GM23248 (cell line): Measurements from ENCODE around the gene COMP. TPM values are rescaled to one million over a fixed set of nuclear protein-coding genes. Genes with fewer than 3 reads are reported as not detected.

Experiments
- DNase-seq: peaks from one replicate; pipeline ENCODE4 v3.0.0-alpha.2; 2015
- H2AFZ ChIP-seq: fragments of 200-600 bp; sonication (generic); 2 replicates; pipeline ENCODE4 v1.6.1; 2016; ENCODE audit warnings: antibody characterized with exemption
- H3F3A ChIP-seq: fragments of 200-600 bp; sonication (generic); 2 replicates; pipeline ENCODE4 v1.6.1; 2016; ENCODE audit warnings: mild to moderate bottlenecking, antibody characterized with exemption, mixed run types; ENCODE audit not compliant: insufficient read depth
- H3K27ac ChIP-seq: fragments of 200-600 bp; sonication (generic); 2 replicates; pipeline ENCODE4 v1.5.1; 2016; ENCODE audit warnings: mild to moderate bottlenecking
- H3K27me3 ChIP-seq: fragments of 200-600 bp; sonication (generic); replicated peaks from 2 replicates; pipeline ENCODE4 v1.6.1; 2016; ENCODE audit warnings: mild to moderate bottlenecking; ENCODE audit not compliant: insufficient read depth
- H3K36me3 ChIP-seq: fragments of 200-600 bp; sonication (generic); 2 replicates; pipeline ENCODE4 v1.6.1; 2016; ENCODE audit warnings: low read depth, mild to moderate bottlenecking
- H3K4me1 ChIP-seq: fragments of 200-600 bp; sonication (generic); 2 replicates; pipeline ENCODE4 v1.6.1; 2016; ENCODE audit warnings: mild to moderate bottlenecking; ENCODE audit not compliant: insufficient read depth
- H3K4me2 ChIP-seq: fragments of 200-600 bp; sonication (generic); one replicate; pipeline ENCODE4 v1.6.1; 2016; ENCODE audit warnings: mild to moderate bottlenecking; ENCODE audit not compliant: unreplicated experiment
- H3K4me3 ChIP-seq: fragments of 200-600 bp; sonication (generic); 2 replicates; pipeline ENCODE4 v1.5.1; 2016; ENCODE audit warnings: mild to moderate bottlenecking
- H3K79me2 ChIP-seq: fragments of 200-600 bp; sonication (generic); 2 replicates; pipeline ENCODE4 v1.6.1; 2016; ENCODE audit warnings: mild to moderate bottlenecking; ENCODE audit not compliant: insufficient read depth
- H3K9ac ChIP-seq: fragments of 200-600 bp; sonication (generic); 2 replicates; pipeline ENCODE4 v1.6.1; 2016; ENCODE audit warnings: mild to moderate bottlenecking
- H3K9me2 ChIP-seq: fragments of 200-600 bp; sonication (generic); 2 replicates; pipeline ENCODE4 v1.6.1; 2016; ENCODE audit warnings: mixed run types, mild to moderate bottlenecking, moderate library complexity; ENCODE audit not compliant: insufficient read depth
- H3K9me3 ChIP-seq: fragments of 200-600 bp; sonication (generic); one replicate; pipeline ENCODE4 v1.6.1; 2017; ENCODE audit warnings: low read depth
- H4K20me1 ChIP-seq: fragments of 200-600 bp; sonication (generic); 2 replicates; pipeline ENCODE4 v1.6.0; 2016; ENCODE audit not compliant: insufficient read depth
- EZH2 ChIP-seq: fragments of 200-600 bp; sonication (generic); IDR thresholded peaks from 2 replicates; pipeline ENCODE4 v1.6.1; 2018; ENCODE audit warnings: antibody characterized with exemption, mild to moderate bottlenecking; ENCODE audit not compliant: insufficient read depth, poor library complexity, severe bottlenecking
- EZH2phosphoT487 ChIP-seq: fragments of 200-600 bp; sonication (generic); IDR thresholded peaks from 2 replicates; pipeline ENCODE4 v1.6.1; 2018; ENCODE audit warnings: antibody characterized with exemption, moderate library complexity, mild to moderate bottlenecking, low read depth; ENCODE audit not compliant: insufficient read depth
- WGBS, 2 experiments: methylation state at CpG; one replicate each; pipeline ENCODE4 v1.1.6; 2015 to 2017; ENCODE audit warnings: low lambda C conversion rate in 2 of 2, low coverage in 1 of 2; ENCODE audit errors: missing lambda C conversion rate in 2 of 2; 5-methylcytosine and 5-hydroxymethylcytosine counted together
- in situ Hi-C: fragments of 300-500 bp; cut with MboI; formaldehyde crosslinking; loops from 2 replicates; pipeline ENCODE4 v1.15.0; 2020
- polyA plus RNA-seq: library from polyadenylated mRNA; unstranded; fragments of >200 nt; fragmentation: Nextera tagmentation; extraction: Ambion mirVana; gene quantifications from 2 replicates; pipeline ENCODE4 v1.2.1, GENCODE V29; 2016
- total RNA-seq: library from RNA; depleted of rRNA; stranded (reverse); fragments of >200 nt; shearing (Covaris generic); gene quantifications from 2 replicates; pipeline ENCODE4 v1.2.3, GENCODE V29; 2014

The COMP gene
- total and polyA plus RNA-seq, 2 experiments from 2014 or later = 93.8 to 252 TPM

DNA sequence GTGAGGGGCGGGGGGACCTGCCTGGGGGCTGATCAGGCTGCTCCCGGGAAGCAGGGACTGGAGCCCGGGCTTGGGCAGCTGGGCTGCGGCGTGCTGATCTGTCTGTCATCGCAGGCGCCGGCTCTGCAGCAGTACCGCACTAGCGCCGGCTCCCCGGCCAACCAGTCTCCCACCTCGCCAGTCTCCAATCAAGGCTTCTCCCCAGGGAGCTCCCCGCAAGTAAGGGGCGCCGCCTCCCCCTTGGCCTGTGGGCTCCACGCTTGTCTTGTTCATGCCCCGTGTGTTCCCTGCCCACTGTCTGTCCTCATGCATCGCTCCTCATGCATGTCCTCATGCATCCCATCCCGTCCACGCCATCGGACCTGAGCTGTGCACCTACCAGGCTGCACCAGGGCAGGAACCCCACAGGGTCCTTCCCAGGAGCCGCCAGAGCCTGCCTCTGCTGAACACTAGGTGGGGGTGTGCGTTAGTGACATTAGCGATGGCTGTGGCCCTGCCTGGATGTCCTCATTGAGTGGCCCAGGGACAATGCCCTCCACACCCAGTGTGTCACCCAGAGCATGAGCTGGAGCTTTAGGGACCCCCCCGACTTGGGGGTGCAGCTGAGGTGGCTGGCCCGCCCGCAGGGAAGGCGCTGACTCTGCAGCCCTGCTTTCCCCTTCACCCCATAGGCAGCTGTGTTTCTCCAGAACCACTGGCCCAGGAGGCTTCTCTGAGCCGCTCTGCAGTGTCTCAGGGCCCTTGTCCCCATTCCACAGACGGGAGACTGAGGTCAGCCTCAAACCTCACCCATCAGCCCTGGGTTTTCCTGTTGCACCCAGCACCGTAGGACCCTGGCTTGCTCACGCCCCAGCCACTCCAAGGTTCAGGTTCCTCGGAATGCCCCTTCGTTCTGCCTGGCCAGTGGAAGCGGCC lies 19.5 kb downstream of the COMP start:
- Histone ChIP-seq H3K36me3 (no peaks in the 10 kb centered on the region), H4K20me1 (no peaks in the 10 kb centered on the region), H3K9ac (no peak overlapping the region), H3K4me3 (no peak overlapping the region), H3K9me3 (no peaks in the 10 kb centered on the region), H3K79me2 (no peaks in the 10 kb centered on the region), H2AFZ (no peak overlapping the region), H3K27me3 (no peaks in the 10 kb centered on the region), H3K27ac (no peak overlapping the region), H3K9me2 (no peaks in the 10 kb centered on the region), H3F3A (no peaks in the 10 kb centered on the region), H3K4me1 (peaks cover 8% of the 10 kb centered on the region), H3K4me2 (no peak overlapping the region)
- 89 to 90% methylated on average over 24 to 36 of the region's 36 CpGs for WGBS, 2 experiments
- DNase-seq = no peak
- TF ChIP-seq EZH2phosphoT487 (no peak), EZH2 (no peak)
- in situ Hi-C loops = no loop called here

DNA sequence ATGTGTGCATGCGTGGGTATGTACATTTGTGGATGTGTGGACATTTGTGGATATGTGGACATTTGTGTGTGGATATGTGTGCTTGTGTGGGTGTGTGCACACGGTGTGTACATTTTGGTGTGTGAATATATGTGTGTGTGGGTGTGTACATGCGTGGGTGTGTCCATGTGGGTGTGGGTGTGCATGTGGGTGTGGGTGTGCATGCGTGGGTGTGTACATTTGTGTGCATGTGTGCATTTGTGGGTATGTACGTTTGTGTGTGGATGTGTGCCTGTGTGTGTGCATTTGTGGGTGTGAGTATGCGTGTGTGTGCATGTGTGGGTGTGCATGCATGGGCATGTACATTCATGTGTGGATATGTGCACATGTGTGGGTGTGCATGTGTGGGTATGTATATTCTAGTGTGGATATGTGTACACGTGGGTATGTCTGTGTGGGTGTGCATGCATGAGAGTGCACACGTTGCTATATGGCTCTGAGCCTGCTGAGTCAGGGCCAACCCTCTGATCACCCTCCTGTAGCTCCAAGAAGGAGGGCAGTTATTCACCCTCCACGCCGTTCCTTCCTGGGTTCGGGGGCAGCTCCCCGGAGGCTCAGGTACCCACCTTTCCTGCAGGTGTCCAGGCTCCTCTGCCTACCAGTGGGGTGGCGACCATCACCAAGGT lies 20.3 kb downstream of the COMP start:
- Histone ChIP-seq H3K4me3 (no peak overlapping the region), H3K27ac (no peak overlapping the region), H3F3A (no peaks in the 10 kb centered on the region), H3K4me2 (no peak overlapping the region), H2AFZ (no peak overlapping the region), H3K79me2 (no peaks in the 10 kb centered on the region), H3K36me3 (no peaks in the 10 kb centered on the region), H4K20me1 (no peaks in the 10 kb centered on the region), H3K9me3 (no peaks in the 10 kb centered on the region), H3K4me1 (peaks cover under 1% of the 10 kb centered on the region; the same call in 1 of the 2 replicates), H3K27me3 (no peaks in the 10 kb centered on the region), H3K9ac (no peak overlapping the region), H3K9me2 (no peaks in the 10 kb centered on the region)
- TF ChIP-seq EZH2 = no peak
- TF ChIP-seq EZH2phosphoT487 = no peak
- in situ Hi-C loops = no loop called here
- DNase-seq = no peak
- WGBS, 2 experiments = 69 to 76% methylated on average over 13 of the region's 13 CpGs

DNA sequence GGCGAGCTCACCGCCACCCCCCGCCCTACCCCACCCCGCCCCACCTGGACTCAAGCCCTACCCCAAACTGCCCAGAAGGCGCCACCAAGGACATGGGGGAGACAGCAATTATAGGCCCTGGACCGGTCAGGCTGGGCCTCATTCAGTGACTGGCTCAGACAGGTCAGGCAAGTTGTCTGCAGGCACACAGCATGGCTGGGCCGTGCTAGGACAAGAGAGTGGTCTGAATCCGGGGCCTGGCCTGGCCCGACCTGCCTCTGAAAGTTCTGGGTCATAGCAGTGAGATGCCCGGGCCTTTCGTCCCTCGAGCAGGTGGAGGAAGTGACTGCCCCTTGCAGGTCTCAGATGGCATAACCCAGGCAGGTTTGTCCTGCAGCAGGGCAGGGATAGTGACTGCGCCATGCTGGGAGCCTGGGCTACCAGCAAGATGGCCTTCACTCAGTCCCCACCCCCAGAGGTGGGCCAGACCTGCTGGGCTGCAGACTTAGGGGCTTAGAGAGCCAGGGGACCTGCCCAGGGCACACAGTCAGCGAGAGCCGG lies 21.0 kb downstream of the COMP start:
- Histone ChIP-seq H3K9ac (no peak overlapping the region), H3K36me3 (no peaks in the 10 kb centered on the region), H3K4me2 (no peak overlapping the region), H2AFZ (no peak overlapping the region), H3K4me3 (no peak overlapping the region), H3K27ac (no peak overlapping the region), H3F3A (peaks cover 2% of the 10 kb centered on the region; the same call in 1 of the 2 replicates), H3K27me3 (no peaks in the 10 kb centered on the region), H3K9me3 (no peaks in the 10 kb centered on the region), H4K20me1 (no peaks in the 10 kb centered on the region), H3K9me2 (no peaks in the 10 kb centered on the region), H3K79me2 (no peaks in the 10 kb centered on the region), H3K4me1 (peaks cover 3% of the 10 kb centered on the region)
- in situ Hi-C loops = no loop called here
- no peak for TF ChIP-seq EZH2phosphoT487
- TF ChIP-seq EZH2 = no peak
- no peak for DNase-seq
- WGBS, 2 experiments = 93% methylated on average over 15 of the region's 15 CpGs

GRCh38 chr19:18768997-18769891 lies 21.9 kb downstream of the COMP start:
- Histone ChIP-seq H4K20me1 (no peaks in the 10 kb centered on the region), H3K27ac (no peak overlapping the region), H3K4me3 (no peak overlapping the region), H3K27me3 (no peaks in the 10 kb centered on the region), H3K79me2 (no peaks in the 10 kb centered on the region), H3K4me1 (peaks cover 11% of the 10 kb centered on the region), H2AFZ (no peak overlapping the region), H3K9ac (no peak overlapping the region), H3K4me2 (no peak overlapping the region), H3K9me3 (no peaks in the 10 kb centered on the region), H3K36me3 (no peaks in the 10 kb centered on the region), H3F3A (peaks cover 11% of the 10 kb centered on the region; the same call in 1 of the 2 replicates), H3K9me2 (no peaks in the 10 kb centered on the region)
- TF ChIP-seq EZH2phosphoT487 (no peak), EZH2 (no peak)
- no peak for DNase-seq
- in situ Hi-C loops = no loop called here
- 89 to 90% methylated on average over 24 of the region's 24 CpGs for WGBS, 2 experiments
